ENCODE results near the gene HSPA1L. TPM values are rescaled to one million over a fixed set of nuclear protein-coding genes. Genes with fewer than 3 reads are reported as not detected.

HSPA1L gene
- total RNA-seq, 1 donor from 2014 or later: 0.98 TPM

GRCh38 chr6:31780507-31781243 lies 34.4 kb downstream of the HSPA1L start:
- Histone ChIP-seq H2AFZ (ENCODE audit: low read depth, low read length) (no peak overlapping the region), H3K9me3 (ENCODE audit: insufficient read depth, low read depth, low read length) (no peaks in the 10 kb centered on the region), H3K27me3 (ENCODE audit: insufficient read depth, low read length) (no peaks in the 10 kb centered on the region), H3K9ac (ENCODE audit: low read length) (no peak overlapping the region), H3K79me2 (ENCODE audit: insufficient read depth, low read length) (no peaks in the 10 kb centered on the region), H3K27ac (ENCODE audit: low read depth, low read length) (no peak overlapping the region), H3K36me3 (ENCODE audit: insufficient read depth, low read length) (peaks cover 18% of the 10 kb centered on the region), H4K20me1 (ENCODE audit: insufficient read depth, low read length) (peaks cover 9% of the 10 kb centered on the region), H3K4me2 (ENCODE audit: low read length) (no peak overlapping the region), H3K4me1 (ENCODE audit: insufficient read depth, low read length) (peaks cover 16% of the 10 kb centered on the region), H3K4me3 (ENCODE audit: insufficient read depth, low read depth, low read length) (no peak overlapping the region)
- TF ChIP-seq CTCF (IDR thresholded peaks at IDR 0.05; ENCODE audit: insufficient read depth, low read depth, low read length) (no peak), EZH2 (IDR thresholded peaks at IDR 0.05; ENCODE audit: insufficient read depth, low read length) (no peak)
- H3K4me3 Mint-ChIP-seq (ENCODE audit: unreplicated experiment): no peak overlapping the region
- no peak for DNase-seq (ENCODE audit: low read depth)
- H3K27ac Mint-ChIP-seq (ENCODE audit: unreplicated experiment): no peak overlapping the region
- H3K9me3 Mint-ChIP-seq (ENCODE audit: unreplicated experiment): no peaks in the 10 kb centered on the region
- no peaks in the 10 kb centered on the region for H3K27me3 Mint-ChIP-seq (ENCODE audit: low read depth, unreplicated experiment)
- H3K36me3 Mint-ChIP-seq (ENCODE audit: low read depth, unreplicated experiment): peaks cover 29% of the 10 kb centered on the region
- no peak for FAIRE-seq
- peaks cover 6% of the 10 kb centered on the region for H3K4me1 Mint-ChIP-seq (ENCODE audit: low read depth, unreplicated experiment)

GRCh38 chr6:31779908-31780307 lies 35.2 kb downstream of the HSPA1L start:
- peaks cover 9% of the 10 kb centered on the region for H4K20me1 ChIP-seq (ENCODE audit: insufficient read depth, low read length)
- no peak for DNase-seq (ENCODE audit: low read depth)
- no peaks in the 10 kb centered on the region for H3K27me3 ChIP-seq (ENCODE audit: insufficient read depth, low read length)
- peaks cover 16% of the 10 kb centered on the region for H3K4me1 ChIP-seq (ENCODE audit: insufficient read depth, low read length)
- Mint-ChIP-seq H3K27me3 (ENCODE audit: low read depth, unreplicated experiment) (no peaks in the 10 kb centered on the region), H3K4me3 (ENCODE audit: unreplicated experiment) (no peak overlapping the region), H3K27ac (ENCODE audit: unreplicated experiment) (no peak overlapping the region), H3K9me3 (ENCODE audit: unreplicated experiment) (no peaks in the 10 kb centered on the region), H3K4me1 (ENCODE audit: low read depth, unreplicated experiment) (peaks cover 6% of the 10 kb centered on the region), H3K36me3 (ENCODE audit: low read depth, unreplicated experiment) (peaks cover 29% of the 10 kb centered on the region)
- no peak overlapping the region for H2AFZ ChIP-seq (ENCODE audit: low read depth, low read length)
- H3K36me3 ChIP-seq (ENCODE audit: insufficient read depth, low read length): peaks cover 14% of the 10 kb centered on the region
- no peak for FAIRE-seq
- no peak overlapping the region for H3K27ac ChIP-seq (ENCODE audit: low read depth, low read length)
- H3K79me2 ChIP-seq (ENCODE audit: insufficient read depth, low read length): no peaks in the 10 kb centered on the region
- H3K9me3 ChIP-seq (ENCODE audit: insufficient read depth, low read depth, low read length): no peaks in the 10 kb centered on the region
- TF ChIP-seq CTCF (IDR thresholded peaks at IDR 0.05; ENCODE audit: insufficient read depth, low read depth, low read length) (no peak), EZH2 (IDR thresholded peaks at IDR 0.05; ENCODE audit: insufficient read depth, low read length) (no peak)
- H3K9ac ChIP-seq (ENCODE audit: low read length): no peak overlapping the region
- no peak overlapping the region for H3K4me2 ChIP-seq (ENCODE audit: low read length)
- no peak overlapping the region for H3K4me3 ChIP-seq (ENCODE audit: insufficient read depth, low read depth, low read length)

Data from astrocyte (in vitro differentiated cells and primary cell).